GM21367 (cell line): ENCODE measurements around the gene NFE2.

Source experiments
- ATAC-seq: cut with Tn5 transposase; IDR thresholded peaks from one replicate; pipeline ENCODE4 v1.9.1; 2021; ENCODE audit not compliant: unreplicated experiment

NFE2 gene

GRCh38 chr12:54306925-54307741, 6.3 kb upstream of the NFE2 start:
- ATAC-seq, result no peak

- ATAC-seq, result no peak
These were observed 3.5 kb upstream of the NFE2 start for GRCh38 chr12:54304187-54304810.

GRCh38 chr12:54303640-54304039, 2.8 kb upstream of the NFE2 start:
- no peak for ATAC-seq

GRCh38 chr12:54301428-54302048, 723 bp upstream of the NFE2 start:
- no peak for ATAC-seq

GRCh38 chr12:54300225-54300731, 537 bp downstream of the NFE2 start:
- no peak for ATAC-seq

GRCh38 chr12:54299515-54300224, 1.1 kb downstream of the NFE2 start:
- no peak for ATAC-seq

GRCh38 chr12:54298904-54299303, 1.9 kb downstream of the NFE2 start:
- ATAC-seq, result no peak

- no peak for ATAC-seq
These were observed 4.3 kb downstream of the NFE2 start for GRCh38 chr12:54296393-54297099.

- ATAC-seq, result no peak
These were observed 5.8 kb downstream of the NFE2 start for GRCh38 chr12:54294953-54295566.

GRCh38 chr12:54294152-54294952, 6.5 kb downstream of the NFE2 start:
- no peak for ATAC-seq

- ATAC-seq, result no peak
These were observed 7.9 kb downstream of the NFE2 start for GRCh38 chr12:54292931-54293241.

- no peak for ATAC-seq
These were observed 8.5 kb downstream of the NFE2 start for GRCh38 chr12:54292083-54292930.

- ATAC-seq, result no peak
These were observed 13.3 kb downstream of the NFE2 start for GRCh38 chr12:54287261-54288157.

- no peak for ATAC-seq
These were observed 14.5 kb downstream of the NFE2 start for GRCh38 chr12:54286042-54287030.

GRCh38 chr12:54285150-54286041, 15.4 kb downstream of the NFE2 start:
- no peak for ATAC-seq
